Esophagus muscularis mucosa (tissue), 4 donors: ENCODE measurements around the gene SEPTIN5.

Experiments used
- EP300 ChIP-seq: sonication (generic); formaldehyde crosslinking; IDR thresholded peaks from one replicate; pipeline ENCODE4 v1.6.1; 2017; ENCODE audit warnings: antibody characterized with exemption
- POLR2AphosphoS5 ChIP-seq, 2 donors: sonication (generic); formaldehyde crosslinking; IDR thresholded peaks; one replicate each; pipeline ENCODE4 v1.6.1; 2017; ENCODE audit warnings: antibody characterized with exemption in 2 of 2
- TF ChIP-seq, protein P1 (sequence below), 3 experiments: fragments of 200-600 bp in 2 of 3; fragments of 450-650 bp in 1 of 3; sonication (generic) in 2 of 3; IDR thresholded peaks; one replicate each; pipeline ENCODE4 v1.5.1; 2017 to 2019; ENCODE audit warnings: antibody characterized with exemption in 3 of 3, mild to moderate bottlenecking in 2 of 3, moderate library complexity in 1 of 3

GRCh38 chr22:19741053-19741452 lies 26.8 kb downstream of the SEPTIN5 start:
- no peak for TF ChIP-seq POLR2AphosphoS5 (IDR thresholded peaks at IDR 0.05)
- TF ChIP-seq, protein P1, sequence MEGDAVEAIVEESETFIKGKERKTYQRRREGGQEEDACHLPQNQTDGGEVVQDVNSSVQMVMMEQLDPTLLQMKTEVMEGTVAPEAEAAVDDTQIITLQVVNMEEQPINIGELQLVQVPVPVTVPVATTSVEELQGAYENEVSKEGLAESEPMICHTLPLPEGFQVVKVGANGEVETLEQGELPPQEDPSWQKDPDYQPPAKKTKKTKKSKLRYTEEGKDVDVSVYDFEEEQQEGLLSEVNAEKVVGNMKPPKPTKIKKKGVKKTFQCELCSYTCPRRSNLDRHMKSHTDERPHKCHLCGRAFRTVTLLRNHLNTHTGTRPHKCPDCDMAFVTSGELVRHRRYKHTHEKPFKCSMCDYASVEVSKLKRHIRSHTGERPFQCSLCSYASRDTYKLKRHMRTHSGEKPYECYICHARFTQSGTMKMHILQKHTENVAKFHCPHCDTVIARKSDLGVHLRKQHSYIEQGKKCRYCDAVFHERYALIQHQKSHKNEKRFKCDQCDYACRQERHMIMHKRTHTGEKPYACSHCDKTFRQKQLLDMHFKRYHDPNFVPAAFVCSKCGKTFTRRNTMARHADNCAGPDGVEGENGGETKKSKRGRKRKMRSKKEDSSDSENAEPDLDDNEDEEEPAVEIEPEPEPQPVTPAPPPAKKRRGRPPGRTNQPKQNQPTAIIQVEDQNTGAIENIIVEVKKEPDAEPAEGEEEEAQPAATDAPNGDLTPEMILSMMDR (IDR thresholded peaks at IDR 0.05): no peak
- no peak for TF ChIP-seq EP300
